HL-60 (cell line): ENCODE results near the gene SLBP.
A peak's percentile ranks its signal among the peaks of the same experiment; 100 is the strongest.

Experiments used
- DNase-seq, 2 experiments: peaks; one replicate each; pipeline ENCODE4 v3.0.0-alpha.2; 2010 to 2020; ENCODE audit warnings: low read depth in 1 of 2, low spot score in 1 of 2
- H3K27ac ChIP-seq: fragments of 250-450 bp; sonication (Bioruptor Pico); replicated peaks from 2 replicates; pipeline ENCODE4 v1.5.1; 2020; ENCODE audit warnings: mild to moderate bottlenecking, moderate library complexity
- H3K27me3 ChIP-seq: fragments of 250-450 bp; sonication (Bioruptor Pico); 2 replicates; pipeline ENCODE4 v1.5.1; 2021; ENCODE audit warnings: mild to moderate bottlenecking, moderate library complexity; ENCODE audit not compliant: insufficient read depth, poor library complexity, severe bottlenecking
- H3K4me3 ChIP-seq: replicated peaks from 2 replicates; pipeline ENCODE4 v1.5.1; 2011; ENCODE audit warnings: mild to moderate bottlenecking, control low read depth, low read length; ENCODE audit not compliant: insufficient read depth
- CTCF ChIP-seq: IDR thresholded peaks from one replicate; pipeline ENCODE4 v1.5.1; 2011; ENCODE audit warnings: low read length, control low read depth, inconsistent platforms; ENCODE audit not compliant: insufficient read depth
- GABPA ChIP-seq: IDR thresholded peaks from 2 replicates; pipeline ENCODE4 v1.6.1; 2012; ENCODE audit warnings: low read depth
- POLR2AphosphoS5 ChIP-seq: IDR thresholded peaks from 2 replicates; pipeline ENCODE4 v1.6.1; 2012; ENCODE audit warnings: low read depth
- REST ChIP-seq: IDR thresholded peaks from 2 replicates; pipeline ENCODE4 v1.6.1; 2012; ENCODE audit warnings: low read depth; ENCODE audit not compliant: insufficient replicate concordance
- SPI1 ChIP-seq: IDR thresholded peaks from 2 replicates; pipeline ENCODE4 v1.6.1; 2012; ENCODE audit warnings: low read depth, mild to moderate bottlenecking, borderline replicate concordance

SLBP gene

GRCh38 chr4:1743975-1744374 lies 31.9 kb upstream of the SLBP start:
- TF ChIP-seq POLR2AphosphoS5 (peak; percentile 45; the same call in 1 of the 2 replicates), CTCF (no peak)
- H3K27me3 ChIP-seq, result no peaks in the 10 kb centered on the region
- DNase-seq, result no peak
- no peak overlapping the region for H3K4me3 ChIP-seq
- H3K27ac ChIP-seq, result no peak overlapping the region

- TF ChIP-seq SPI1 (no peak), REST (no peak), CTCF (no peak), GABPA (no peak), POLR2AphosphoS5 (no peak)
- no peak for DNase-seq
- Histone ChIP-seq H3K27me3 (no peaks in the 10 kb centered on the region), H3K4me3 (no peak overlapping the region), H3K27ac (no peak overlapping the region)
Measured at GRCh38 chr4:1743551-1743950, 31.4 kb upstream of the SLBP start.

GRCh38 chr4:1741208-1741607 lies 29.1 kb upstream of the SLBP start:
- Histone ChIP-seq H3K27me3 (no peaks in the 10 kb centered on the region), H3K4me3 (no peak overlapping the region), H3K27ac (no peak overlapping the region)
- TF ChIP-seq POLR2AphosphoS5, result no peak; the same call in 1 of the 2 replicates
- TF ChIP-seq SPI1, result no peak
- TF ChIP-seq REST, result no peak
- TF ChIP-seq CTCF, result no peak
- TF ChIP-seq GABPA, result no peak
- no peak for DNase-seq

GRCh38 chr4:1740021-1740545 lies 28.0 kb upstream of the SLBP start:
- no peak overlapping the region for H3K4me3 ChIP-seq
- H3K27me3 ChIP-seq, result no peaks in the 10 kb centered on the region
- no peak for TF ChIP-seq GABPA
- DNase-seq, result no peak
- no peak overlapping the region for H3K27ac ChIP-seq
